GM12873 (cell line): Measurements from ENCODE around the gene TCF20.

Experiments used
- CTCF ChIP-seq: IDR thresholded peaks from 2 replicates; pipeline ENCODE4 v1.5.1; 2012; ENCODE audit warnings: low read depth, mild to moderate bottlenecking, moderate library complexity, low read length, control low read depth; ENCODE audit not compliant: insufficient read depth; ENCODE audit errors: missing control alignments

Gene TCF20

GRCh38 chr22:42279425-42280020 is 9.1 kb upstream of the TCF20 start:
- TF ChIP-seq CTCF: no peak

- TF ChIP-seq CTCF: peak; percentile 44
These were observed 7.7 kb upstream of the TCF20 start for GRCh38 chr22:42277988-42278776.

GRCh38 chr22:42277232-42277753 is 6.8 kb upstream of the TCF20 start:
- no peak for TF ChIP-seq CTCF

- TF ChIP-seq CTCF: no peak
These were observed 5.5 kb upstream of the TCF20 start for GRCh38 chr22:42275970-42276369.

DNA sequence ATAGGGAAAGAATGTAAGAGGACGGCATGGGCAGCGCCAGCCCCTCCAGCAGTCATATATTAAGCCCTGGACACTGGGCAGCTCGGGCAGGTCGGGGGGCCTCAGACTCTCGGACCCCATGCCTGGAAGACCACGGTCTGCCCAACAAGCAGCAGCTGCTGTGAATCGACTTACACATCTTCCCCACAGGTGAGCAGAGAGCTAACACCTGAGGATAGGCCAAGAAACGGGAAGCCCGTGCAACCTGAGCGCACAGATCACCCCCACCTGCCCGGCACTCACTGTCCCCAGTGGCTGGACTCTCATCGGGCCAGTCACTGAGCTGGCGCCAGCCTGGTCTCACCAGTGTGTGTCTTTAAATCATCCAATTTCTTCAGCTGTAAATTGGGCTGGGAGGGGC is 4.7 kb upstream of the TCF20 start:
- no peak for TF ChIP-seq CTCF

DNA sequence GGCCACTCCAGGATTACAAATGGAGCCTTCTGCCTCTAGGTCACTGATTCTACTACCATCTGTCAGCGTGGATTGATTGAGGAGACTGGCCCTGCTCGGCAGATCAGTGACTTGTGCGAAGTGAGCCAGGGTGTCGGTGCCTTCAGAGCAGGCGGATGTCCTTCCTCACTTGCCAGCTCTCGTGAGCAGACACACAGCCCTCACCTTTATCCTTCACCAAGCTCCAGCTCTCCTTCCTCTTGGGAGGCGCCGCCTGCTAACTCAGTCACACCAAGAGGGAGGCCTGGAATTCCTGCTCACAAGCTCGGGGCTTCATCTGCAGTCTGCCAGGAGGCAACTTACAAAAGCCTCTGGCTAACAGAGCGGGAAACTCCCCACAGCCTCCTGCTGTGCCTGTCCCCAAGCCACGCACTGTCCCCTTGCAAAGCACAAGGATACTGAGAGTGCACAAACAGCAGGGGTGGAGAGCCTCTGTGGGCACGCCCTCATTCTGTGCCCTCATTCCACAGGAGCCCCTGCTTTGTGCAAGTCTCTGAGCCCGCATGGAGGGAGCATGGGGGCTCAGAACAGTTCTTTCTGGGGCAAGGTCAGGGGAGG is 3.5 kb upstream of the TCF20 start:
- TF ChIP-seq CTCF: no peak

DNA sequence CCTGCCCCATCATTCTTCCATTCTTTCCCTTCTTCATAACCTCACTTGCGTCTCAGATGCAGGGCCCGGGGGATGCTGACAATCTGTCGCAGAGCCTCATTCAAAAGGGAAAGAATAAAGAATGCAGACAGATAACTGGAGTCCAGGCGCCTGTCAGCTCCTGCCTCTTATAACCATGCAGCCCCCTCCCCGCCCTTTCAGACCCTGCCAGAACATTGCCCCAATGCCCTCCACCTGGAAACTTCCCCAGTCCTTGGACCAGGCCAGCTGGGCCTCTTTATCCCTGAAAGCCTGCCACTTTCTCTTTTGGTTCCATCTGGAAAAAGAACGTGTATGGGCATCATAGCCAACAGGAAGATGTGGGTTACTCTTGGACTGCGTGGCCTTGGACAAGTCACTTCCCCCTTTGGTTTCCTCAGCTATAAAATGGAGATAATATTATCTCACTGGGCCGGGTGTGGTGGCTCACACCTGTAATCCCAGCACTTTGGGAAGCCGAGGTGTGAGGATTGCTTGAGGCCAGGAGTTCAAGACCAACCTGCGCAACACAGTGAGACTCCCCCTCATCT is 2.1 kb upstream of the TCF20 start:
- TF ChIP-seq CTCF: no peak
